Osteoblast (primary cell): ENCODE data around the gene MBP. TPM values are rescaled to one million over a fixed set of nuclear protein-coding genes. Genes with fewer than 3 reads are reported as not detected.

Experiments used
- DNase-seq: peaks from one replicate; pipeline ENCODE4 v3.0.0; 2011; ENCODE audit warnings: low spot score, mixed read lengths; ENCODE audit not compliant: insufficient read length; ENCODE audit errors: missing footprints
- H2AFZ ChIP-seq: 2 replicates; pipeline ENCODE4 v1.6.0; 2011; ENCODE audit warnings: mild to moderate bottlenecking, low read length
- H3K27ac ChIP-seq: 2 replicates; pipeline ENCODE4 v1.5.1; 2011; ENCODE audit warnings: mild to moderate bottlenecking, low read depth, low read length, moderate library complexity
- H3K27me3 ChIP-seq: 2 replicates; pipeline ENCODE4 v1.6.0; 2012; ENCODE audit warnings: mild to moderate bottlenecking, control low read depth, inconsistent platforms, low read length, moderate library complexity; ENCODE audit not compliant: insufficient read depth
- H3K36me3 ChIP-seq: 2 replicates; pipeline ENCODE4 v1.5.1; 2011; ENCODE audit warnings: mild to moderate bottlenecking, low read length, control low read depth, moderate library complexity; ENCODE audit not compliant: insufficient read depth
- H3K4me1 ChIP-seq: 2 replicates; pipeline ENCODE4 v1.5.1; 2011; ENCODE audit warnings: mild to moderate bottlenecking, low read length, control low read depth, moderate library complexity; ENCODE audit not compliant: insufficient read depth
- H3K4me2 ChIP-seq: 2 replicates; pipeline ENCODE4 v1.6.0; 2011; ENCODE audit warnings: mild to moderate bottlenecking, low read length; ENCODE audit not compliant: insufficient read depth
- H3K4me3 ChIP-seq: fragments of 200-600 bp; sonication (generic); 3 replicates; pipeline ENCODE4 v1.5.1; 2012; ENCODE audit warnings: mild to moderate bottlenecking, low read length, inconsistent platforms; ENCODE audit not compliant: insufficient read depth
- H3K79me2 ChIP-seq: 2 replicates; pipeline ENCODE4 v1.6.0; 2012; ENCODE audit warnings: mild to moderate bottlenecking, low read length, control low read depth, inconsistent platforms; ENCODE audit not compliant: insufficient read depth
- H3K9me3 ChIP-seq: 2 replicates; pipeline ENCODE4 v1.5.1; 2011; ENCODE audit warnings: low read depth, low read length, control low read depth
- H4K20me1 ChIP-seq: 2 replicates; pipeline ENCODE4 v1.6.0; 2012; ENCODE audit warnings: mild to moderate bottlenecking, low read length, control low read depth; ENCODE audit not compliant: insufficient read depth
- CTCF ChIP-seq: IDR thresholded peaks from 2 replicates; pipeline ENCODE4 v1.5.1; 2011; ENCODE audit warnings: mild to moderate bottlenecking, low read depth, low read length, moderate library complexity; ENCODE audit errors: extremely low read depth
- total RNA-seq: library from RNA; depleted of rRNA; stranded (reverse); fragments of >200 nt; gene quantifications from 2 replicates; pipeline ENCODE4 v1.2.3, GENCODE V29; 2012

The MBP gene
- total RNA-seq, 1 donor: 2.2 TPM

GRCh38 chr18:77136076-77136718, 3.6 kb upstream of the MBP start:
- TF ChIP-seq CTCF: no peak
- H3K4me2 ChIP-seq: no peak overlapping the region
- no peak for DNase-seq
- no peak overlapping the region for H3K27ac ChIP-seq
- no peaks in the 10 kb centered on the region for H3K9me3 ChIP-seq
- H4K20me1 ChIP-seq: no peaks in the 10 kb centered on the region
- H2AFZ ChIP-seq: no peak overlapping the region
- peaks cover 42% of the 10 kb centered on the region for H3K27me3 ChIP-seq
- no peaks in the 10 kb centered on the region for H3K79me2 ChIP-seq
- H3K36me3 ChIP-seq: no peaks in the 10 kb centered on the region
- no peaks in the 10 kb centered on the region for H3K4me1 ChIP-seq
- no peak overlapping the region for H3K4me3 ChIP-seq

- H2AFZ ChIP-seq: no peak overlapping the region
- H3K79me2 ChIP-seq: no peaks in the 10 kb centered on the region
- no peak for TF ChIP-seq CTCF
- no peak for DNase-seq
- H4K20me1 ChIP-seq: no peaks in the 10 kb centered on the region
- no peaks in the 10 kb centered on the region for H3K9me3 ChIP-seq
- H3K27me3 ChIP-seq: peaks cover 49% of the 10 kb centered on the region
- H3K36me3 ChIP-seq: no peaks in the 10 kb centered on the region
- no peak overlapping the region for H3K27ac ChIP-seq
- no peak overlapping the region for H3K4me2 ChIP-seq
- no peaks in the 10 kb centered on the region for H3K4me1 ChIP-seq
- no peak overlapping the region for H3K4me3 ChIP-seq
Measured at GRCh38 chr18:77135339-77136075, 2.9 kb upstream of the MBP start.

GRCh38 chr18:77134611-77135010, 2.0 kb upstream of the MBP start:
- H3K27ac ChIP-seq: no peak overlapping the region
- peaks cover 58% of the 10 kb centered on the region for H3K27me3 ChIP-seq
- no peaks in the 10 kb centered on the region for H3K9me3 ChIP-seq

More at GRCh38 chr18:77134611-77135010, 2.0 kb upstream of the MBP start:
- no peaks in the 10 kb centered on the region for H4K20me1 ChIP-seq
- no peaks in the 10 kb centered on the region for H3K36me3 ChIP-seq
- peaks cover under 1% of the 10 kb centered on the region for H3K4me1 ChIP-seq
- no peak overlapping the region for H3K4me2 ChIP-seq
- DNase-seq: no peak
- H2AFZ ChIP-seq: no peak overlapping the region
- no peak for TF ChIP-seq CTCF
- no peaks in the 10 kb centered on the region for H3K79me2 ChIP-seq
- H3K4me3 ChIP-seq: no peak overlapping the region
